ENCODE results near the gene SDCCAG8.

SDCCAG8 gene

GRCh38 chr1:243495442-243496186 is 239.8 kb downstream of the SDCCAG8 start:
- H3K4me3 Mint-ChIP-seq, result no peak overlapping the region
- peaks cover 14% of the 10 kb centered on the region for H3K4me1 Mint-ChIP-seq (ENCODE audit: low read depth)
- no peaks in the 10 kb centered on the region for H3K9me3 Mint-ChIP-seq
- no peak overlapping the region for H3K27ac Mint-ChIP-seq
- H3K36me3 Mint-ChIP-seq (ENCODE audit: low read depth), result peaks cover 21% of the 10 kb centered on the region
- H3K27me3 Mint-ChIP-seq, result no peaks in the 10 kb centered on the region

GRCh38 chr1:243496187-243496646 is 240.4 kb downstream of the SDCCAG8 start:
- Mint-ChIP-seq H3K4me1 (ENCODE audit: low read depth) (peaks cover 14% of the 10 kb centered on the region), H3K9me3 (no peaks in the 10 kb centered on the region), H3K27me3 (no peaks in the 10 kb centered on the region), H3K27ac (no peak overlapping the region), H3K4me3 (no peak overlapping the region), H3K36me3 (ENCODE audit: low read depth) (peaks cover 24% of the 10 kb centered on the region)

- no peak overlapping the region for H3K4me3 Mint-ChIP-seq
Measured at GRCh38 chr1:243496806-243497205, 241.0 kb downstream of the SDCCAG8 start.

GRCh38 chr1:243497939-243498681 is 242.3 kb downstream of the SDCCAG8 start:
- Mint-ChIP-seq H3K36me3 (ENCODE audit: low read depth) (peaks cover 32% of the 10 kb centered on the region), H3K27ac (peak overlapping the region; percentile 21), H3K9me3 (no peaks in the 10 kb centered on the region), H3K27me3 (no peaks in the 10 kb centered on the region), H3K4me3 (no peak overlapping the region), H3K4me1 (ENCODE audit: low read depth) (peaks cover 14% of the 10 kb centered on the region)

More at GRCh38 chr1:243496806-243497205, 241.0 kb downstream of the SDCCAG8 start:
- Mint-ChIP-seq H3K36me3 (ENCODE audit: low read depth) (peaks cover 26% of the 10 kb centered on the region), H3K27ac (peak overlapping the region; percentile 61), H3K4me1 (ENCODE audit: low read depth) (peaks cover 14% of the 10 kb centered on the region), H3K9me3 (no peaks in the 10 kb centered on the region), H3K27me3 (no peaks in the 10 kb centered on the region)

- peaks cover 37% of the 10 kb centered on the region for H3K36me3 Mint-ChIP-seq (ENCODE audit: low read depth)
- no peaks in the 10 kb centered on the region for H3K27me3 Mint-ChIP-seq
- peaks cover 14% of the 10 kb centered on the region for H3K4me1 Mint-ChIP-seq (ENCODE audit: low read depth)
- no peak overlapping the region for H3K4me3 Mint-ChIP-seq
- no peak overlapping the region for H3K27ac Mint-ChIP-seq
- H3K9me3 Mint-ChIP-seq, result no peaks in the 10 kb centered on the region
Measured at GRCh38 chr1:243499248-243499647, 243.4 kb downstream of the SDCCAG8 start.

- no peak overlapping the region for H3K4me3 Mint-ChIP-seq
- no peaks in the 10 kb centered on the region for H3K27me3 Mint-ChIP-seq
- peaks cover 14% of the 10 kb centered on the region for H3K4me1 Mint-ChIP-seq (ENCODE audit: low read depth)
- H3K36me3 Mint-ChIP-seq (ENCODE audit: low read depth), result peaks cover 41% of the 10 kb centered on the region
- H3K9me3 Mint-ChIP-seq, result no peaks in the 10 kb centered on the region
- H3K27ac Mint-ChIP-seq, result no peak overlapping the region
Measured at GRCh38 chr1:243499711-243500110, 243.9 kb downstream of the SDCCAG8 start.

GRCh38 chr1:243500512-243500911 is 244.7 kb downstream of the SDCCAG8 start:
- Mint-ChIP-seq H3K36me3 (ENCODE audit: low read depth) (peaks cover 49% of the 10 kb centered on the region), H3K4me3 (no peak overlapping the region), H3K4me1 (ENCODE audit: low read depth) (peaks cover 14% of the 10 kb centered on the region), H3K27ac (no peak overlapping the region), H3K27me3 (no peaks in the 10 kb centered on the region), H3K9me3 (no peaks in the 10 kb centered on the region)

GRCh38 chr1:243501002-243501401 is 245.2 kb downstream of the SDCCAG8 start:
- Mint-ChIP-seq H3K9me3 (no peaks in the 10 kb centered on the region), H3K27me3 (no peaks in the 10 kb centered on the region), H3K4me1 (ENCODE audit: low read depth) (peaks cover 13% of the 10 kb centered on the region), H3K36me3 (ENCODE audit: low read depth) (peaks cover 49% of the 10 kb centered on the region), H3K27ac (no peak overlapping the region), H3K4me3 (no peak overlapping the region)

GRCh38 chr1:243503155-243503554 is 247.3 kb downstream of the SDCCAG8 start:
- H3K27ac Mint-ChIP-seq, result no peak overlapping the region
- no peak overlapping the region for H3K4me3 Mint-ChIP-seq
- H3K36me3 Mint-ChIP-seq (ENCODE audit: low read depth), result peaks cover 48% of the 10 kb centered on the region
- H3K9me3 Mint-ChIP-seq, result no peaks in the 10 kb centered on the region
- peaks cover 26% of the 10 kb centered on the region for H3K4me1 Mint-ChIP-seq (ENCODE audit: low read depth)
- H3K27me3 Mint-ChIP-seq, result no peaks in the 10 kb centered on the region

GRCh38 chr1:243505986-243506689 is 250.3 kb downstream of the SDCCAG8 start:
- H3K4me3 Mint-ChIP-seq, result no peak overlapping the region
- peaks cover 44% of the 10 kb centered on the region for H3K36me3 Mint-ChIP-seq (ENCODE audit: low read depth)
- H3K27ac Mint-ChIP-seq, result no peak overlapping the region
- peaks cover 36% of the 10 kb centered on the region for H3K4me1 Mint-ChIP-seq (ENCODE audit: low read depth)
- no peaks in the 10 kb centered on the region for H3K9me3 Mint-ChIP-seq
- no peaks in the 10 kb centered on the region for H3K27me3 Mint-ChIP-seq

- Mint-ChIP-seq H3K27ac (no peak overlapping the region), H3K4me1 (ENCODE audit: low read depth) (peaks cover 36% of the 10 kb centered on the region), H3K36me3 (ENCODE audit: low read depth) (peaks cover 49% of the 10 kb centered on the region), H3K9me3 (no peaks in the 10 kb centered on the region), H3K4me3 (no peak overlapping the region), H3K27me3 (no peaks in the 10 kb centered on the region)
Measured at GRCh38 chr1:243507001-243507671, 251.3 kb downstream of the SDCCAG8 start.

- H3K4me1 Mint-ChIP-seq (ENCODE audit: low read depth), result peaks cover 36% of the 10 kb centered on the region
- H3K4me3 Mint-ChIP-seq, result no peak overlapping the region
- no peaks in the 10 kb centered on the region for H3K9me3 Mint-ChIP-seq
- H3K27ac Mint-ChIP-seq, result no peak overlapping the region
- no peaks in the 10 kb centered on the region for H3K27me3 Mint-ChIP-seq
- peaks cover 48% of the 10 kb centered on the region for H3K36me3 Mint-ChIP-seq (ENCODE audit: low read depth)
Measured at GRCh38 chr1:243507672-243508302, 251.9 kb downstream of the SDCCAG8 start.

- Mint-ChIP-seq H3K9me3 (no peaks in the 10 kb centered on the region), H3K27me3 (no peaks in the 10 kb centered on the region), H3K4me3 (peak overlapping the region; percentile 48), H3K27ac (no peak overlapping the region), H3K36me3 (ENCODE audit: low read depth) (peaks cover 47% of the 10 kb centered on the region), H3K4me1 (ENCODE audit: low read depth) (peaks cover 36% of the 10 kb centered on the region)
Measured at GRCh38 chr1:243508303-243508713, 252.5 kb downstream of the SDCCAG8 start.

GRCh38 chr1:243508943-243509342 is 253.1 kb downstream of the SDCCAG8 start:
- Mint-ChIP-seq H3K4me1 (ENCODE audit: low read depth) (peaks cover 40% of the 10 kb centered on the region), H3K36me3 (ENCODE audit: low read depth) (peaks cover 41% of the 10 kb centered on the region), H3K4me3 (no peak overlapping the region), H3K9me3 (no peaks in the 10 kb centered on the region), H3K27ac (no peak overlapping the region), H3K27me3 (no peaks in the 10 kb centered on the region)
